Neuron (in vitro differentiated cells): ENCODE data around the gene CHRNA4.

Experiments used
- H2AFZ ChIP-seq: one replicate; pipeline ENCODE4 v1.6.1; 2013; ENCODE audit warnings: low read depth, mild to moderate bottlenecking, inconsistent platforms, low read length, moderate library complexity
- H3K27me3 ChIP-seq: one replicate; pipeline ENCODE4 v1.6.1; 2013; ENCODE audit warnings: low read length; ENCODE audit not compliant: insufficient read depth
- H3K36me3 ChIP-seq: one replicate; pipeline ENCODE4 v1.6.1; 2013; ENCODE audit warnings: low read length; ENCODE audit not compliant: insufficient read depth
- H3K4me1 ChIP-seq: one replicate; pipeline ENCODE4 v1.6.1; 2013; ENCODE audit warnings: low read length; ENCODE audit not compliant: insufficient read depth
- H3K4me3 ChIP-seq: 2 replicates; pipeline ENCODE4 v1.5.1; 2013; ENCODE audit warnings: mild to moderate bottlenecking, low read length, moderate library complexity
- H3K9me3 ChIP-seq: one replicate; pipeline ENCODE4 v1.6.1; 2013; ENCODE audit warnings: low read length

The CHRNA4 gene

DNA sequence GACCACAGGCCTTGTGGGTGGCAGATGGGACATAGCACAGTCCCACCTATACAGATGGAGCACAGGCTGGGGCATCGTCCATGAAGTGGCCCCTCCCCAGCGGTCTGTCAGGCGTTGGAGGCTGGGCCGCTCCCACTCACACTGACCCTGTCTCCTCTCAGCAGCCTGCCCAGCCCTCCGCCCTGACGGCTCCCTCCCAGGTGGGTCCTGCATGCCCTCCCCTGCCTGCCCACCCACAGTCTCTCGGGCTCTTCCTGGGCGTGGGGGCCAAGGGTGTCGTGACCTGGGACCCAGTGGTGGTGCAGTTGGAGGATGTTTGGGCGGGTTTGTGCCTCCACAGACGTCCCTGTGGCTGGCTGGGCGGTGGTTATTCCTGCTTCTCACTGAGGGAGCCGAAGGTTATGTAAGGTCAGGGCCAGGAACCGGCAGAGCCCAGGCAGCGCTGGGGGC lies 45.9 kb downstream of the CHRNA4 start:
- Histone ChIP-seq H3K36me3 (no peaks in the 10 kb centered on the region), H3K27me3 (peaks cover 16% of the 10 kb centered on the region), H2AFZ (no peak overlapping the region), H3K9me3 (no peaks in the 10 kb centered on the region), H3K4me3 (no peak overlapping the region), H3K4me1 (peaks cover 8% of the 10 kb centered on the region)

DNA sequence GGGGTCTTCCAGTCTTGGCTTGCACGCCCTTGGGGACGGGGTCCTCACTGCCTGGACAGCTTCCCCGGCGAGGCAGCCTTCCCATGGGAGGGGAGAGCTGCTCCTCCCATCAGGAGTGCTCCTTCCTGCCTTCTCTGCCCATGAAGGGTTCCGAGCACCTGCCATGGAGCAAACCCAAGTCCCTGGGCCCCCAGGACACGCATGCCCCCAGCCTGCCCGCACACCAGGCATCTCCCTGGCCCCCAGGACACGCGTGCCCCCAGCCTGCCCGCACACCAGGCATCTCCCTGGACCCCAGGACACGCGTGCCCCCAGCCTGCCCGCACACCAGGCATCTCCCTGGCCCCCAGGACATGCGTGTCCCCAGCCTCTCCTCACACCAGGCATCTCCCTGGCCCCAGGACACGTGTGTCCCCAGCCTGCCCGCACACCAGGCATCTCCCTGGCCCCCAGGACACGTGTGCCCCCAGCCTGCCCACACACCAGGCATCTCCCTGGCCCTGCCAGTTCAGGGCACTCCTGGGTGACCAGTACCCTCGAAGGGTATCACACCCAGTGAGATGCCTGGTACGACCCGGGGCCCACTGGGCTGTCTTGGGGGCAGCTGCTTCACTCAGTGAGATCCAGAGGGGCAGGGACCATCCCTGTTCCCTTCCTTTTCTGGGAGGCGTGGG lies 46.4 kb downstream of the CHRNA4 start:
- Histone ChIP-seq H3K9me3 (no peaks in the 10 kb centered on the region), H3K27me3 (peaks cover 15% of the 10 kb centered on the region), H3K36me3 (no peaks in the 10 kb centered on the region), H3K4me3 (no peak overlapping the region), H3K4me1 (peaks cover 14% of the 10 kb centered on the region), H2AFZ (no peak overlapping the region)

DNA sequence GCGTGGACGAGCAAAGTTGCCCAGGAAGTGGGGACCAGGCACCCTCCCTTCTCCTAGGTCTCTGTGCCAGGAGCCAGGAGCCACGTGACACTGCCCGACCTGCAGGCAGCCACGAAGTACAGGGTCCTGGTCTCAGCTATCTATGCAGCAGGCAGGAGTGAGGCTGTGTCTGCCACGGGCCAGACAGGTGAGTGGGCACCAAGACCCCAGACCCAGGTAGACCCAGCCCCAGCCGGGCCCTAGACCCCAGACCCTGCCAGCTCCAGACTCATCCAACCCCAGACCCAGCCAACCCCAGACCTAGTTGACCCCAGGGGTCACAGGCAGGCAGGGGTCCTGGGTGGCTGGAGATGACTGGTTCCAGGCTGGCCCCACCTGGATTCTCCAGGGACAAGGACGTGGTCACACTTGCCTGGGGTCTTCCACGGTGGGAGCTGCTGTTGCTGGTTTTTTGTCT lies 47.1 kb downstream of the CHRNA4 start:
- Histone ChIP-seq H3K4me1 (peaks cover 19% of the 10 kb centered on the region), H3K27me3 (peaks cover 15% of the 10 kb centered on the region), H2AFZ (no peak overlapping the region), H3K9me3 (no peaks in the 10 kb centered on the region), H3K4me3 (no peak overlapping the region), H3K36me3 (no peaks in the 10 kb centered on the region)

DNA sequence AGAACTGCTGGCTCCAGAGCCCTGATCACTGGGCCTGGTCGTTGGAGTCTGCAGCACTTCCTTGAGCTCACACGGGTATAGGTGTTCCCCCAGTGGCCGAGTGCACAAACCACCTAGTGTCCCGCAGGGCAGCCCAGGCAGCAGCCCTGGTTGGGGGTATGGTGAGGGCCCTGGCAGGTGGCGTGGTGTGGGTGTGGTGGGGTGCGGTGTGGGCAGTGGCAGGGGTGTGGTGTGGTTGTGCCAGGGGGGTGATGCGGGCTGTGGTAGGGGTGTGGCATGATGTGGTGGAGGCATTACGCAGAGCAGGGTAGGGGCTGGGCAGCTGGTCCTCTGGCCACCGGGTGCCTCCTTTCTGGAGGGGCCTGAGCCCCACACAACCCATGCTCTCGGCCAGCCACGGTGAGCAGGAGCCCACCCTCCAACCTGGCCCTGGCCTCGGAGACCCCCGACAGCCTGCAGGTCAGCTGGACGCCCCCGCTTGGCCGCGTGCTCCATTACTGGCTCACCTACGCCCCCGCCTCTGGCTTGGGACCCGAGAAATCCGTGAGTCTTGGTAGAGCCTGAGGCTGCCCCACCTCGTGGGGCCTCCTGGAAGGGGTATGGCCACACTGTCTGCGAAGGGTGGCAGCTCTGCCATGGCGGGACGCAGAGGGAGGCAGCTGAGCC lies 47.7 kb downstream of the CHRNA4 start:
- H3K36me3 ChIP-seq: no peaks in the 10 kb centered on the region
- H3K4me1 ChIP-seq: peaks cover 22% of the 10 kb centered on the region
- H3K27me3 ChIP-seq: peaks cover 17% of the 10 kb centered on the region
- no peaks in the 10 kb centered on the region for H3K9me3 ChIP-seq
- no peak overlapping the region for H2AFZ ChIP-seq
- H3K4me3 ChIP-seq: no peak overlapping the region

DNA sequence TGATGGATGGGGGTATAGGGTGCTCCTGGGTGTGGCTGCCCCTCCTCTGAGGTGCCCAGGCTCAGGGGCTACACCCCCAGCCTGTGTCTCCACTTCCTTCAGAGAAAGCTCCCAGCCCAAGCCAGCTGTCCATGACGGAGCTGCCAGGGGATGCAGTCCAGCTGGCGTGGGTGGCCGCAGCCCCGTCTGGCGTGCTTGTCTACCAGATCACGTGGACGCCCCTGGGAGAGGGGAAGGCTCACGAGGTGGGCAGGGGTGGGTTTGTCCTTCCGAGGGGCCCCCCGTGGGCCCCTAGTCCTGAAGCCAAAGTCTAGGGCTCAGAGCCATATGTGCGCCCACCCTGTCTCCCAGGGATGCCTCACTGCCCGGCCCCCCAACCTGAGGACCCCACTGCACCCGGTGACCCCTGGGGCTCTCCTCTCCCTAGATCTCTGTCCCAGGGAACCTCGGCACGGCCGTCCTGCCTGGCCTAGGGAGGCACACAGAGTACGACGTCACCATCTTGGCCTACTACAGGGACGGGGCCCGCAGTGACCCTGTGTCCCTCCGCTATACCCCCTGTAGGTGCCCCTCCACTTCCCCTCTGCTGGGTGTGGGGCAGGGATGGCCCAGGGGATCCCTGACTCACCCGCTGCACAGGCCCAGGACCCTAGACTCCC lies 48.3 kb downstream of the CHRNA4 start:
- H3K27me3 ChIP-seq: peaks cover 20% of the 10 kb centered on the region
- no peaks in the 10 kb centered on the region for H3K9me3 ChIP-seq
- peaks cover 22% of the 10 kb centered on the region for H3K4me1 ChIP-seq
- H3K4me3 ChIP-seq: no peak overlapping the region
- no peaks in the 10 kb centered on the region for H3K36me3 ChIP-seq
- H2AFZ ChIP-seq: no peak overlapping the region

DNA sequence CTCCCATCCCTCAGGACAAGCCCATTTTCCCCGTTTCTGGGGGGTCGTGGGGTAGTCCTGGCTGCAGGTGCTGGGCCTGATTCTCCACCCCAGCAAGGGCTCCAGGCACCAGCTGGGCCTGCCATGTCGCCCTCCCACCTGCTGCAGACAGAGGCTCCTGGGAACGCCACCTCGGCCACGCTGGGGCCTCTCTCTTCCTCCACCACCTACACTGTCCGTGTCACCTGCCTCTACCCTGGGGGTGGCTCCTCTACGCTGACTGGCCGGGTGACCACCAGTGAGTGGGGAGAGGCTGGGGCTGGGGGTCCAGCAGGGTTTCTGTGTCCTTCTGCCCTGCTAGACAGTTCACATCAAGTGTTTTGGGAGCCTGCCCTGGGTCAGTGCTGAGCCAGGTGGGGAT lies 48.9 kb downstream of the CHRNA4 start:
- Histone ChIP-seq H3K36me3 (no peaks in the 10 kb centered on the region), H3K27me3 (peaks cover 20% of the 10 kb centered on the region), H3K9me3 (no peaks in the 10 kb centered on the region), H3K4me3 (no peak overlapping the region), H2AFZ (no peak overlapping the region), H3K4me1 (peaks cover 22% of the 10 kb centered on the region)

DNA sequence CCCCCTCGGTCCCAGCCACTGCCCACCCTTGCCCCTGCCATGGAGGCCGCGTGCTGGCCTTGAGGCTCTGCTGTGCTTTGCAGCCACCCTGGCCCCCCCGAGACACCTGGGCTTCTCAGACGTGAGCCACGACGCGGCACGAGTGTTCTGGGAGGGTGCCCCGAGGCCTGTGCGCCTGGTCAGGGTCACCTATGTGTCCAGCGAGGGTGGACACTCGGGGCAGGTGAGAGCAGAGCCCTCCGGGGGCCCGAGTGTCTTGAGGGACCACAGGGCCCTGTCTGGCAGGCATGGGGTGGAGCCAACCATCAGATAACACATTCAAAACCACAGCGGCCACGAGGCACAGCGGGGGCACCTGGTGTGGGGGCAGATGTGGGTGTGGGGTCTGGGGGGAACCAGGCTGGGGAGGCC lies 49.3 kb downstream of the CHRNA4 start:
- H3K9me3 ChIP-seq: no peaks in the 10 kb centered on the region
- H2AFZ ChIP-seq: no peak overlapping the region
- peaks cover 20% of the 10 kb centered on the region for H3K27me3 ChIP-seq
- H3K4me1 ChIP-seq: peaks cover 22% of the 10 kb centered on the region
- H3K4me3 ChIP-seq: no peak overlapping the region
- H3K36me3 ChIP-seq: no peaks in the 10 kb centered on the region

DNA sequence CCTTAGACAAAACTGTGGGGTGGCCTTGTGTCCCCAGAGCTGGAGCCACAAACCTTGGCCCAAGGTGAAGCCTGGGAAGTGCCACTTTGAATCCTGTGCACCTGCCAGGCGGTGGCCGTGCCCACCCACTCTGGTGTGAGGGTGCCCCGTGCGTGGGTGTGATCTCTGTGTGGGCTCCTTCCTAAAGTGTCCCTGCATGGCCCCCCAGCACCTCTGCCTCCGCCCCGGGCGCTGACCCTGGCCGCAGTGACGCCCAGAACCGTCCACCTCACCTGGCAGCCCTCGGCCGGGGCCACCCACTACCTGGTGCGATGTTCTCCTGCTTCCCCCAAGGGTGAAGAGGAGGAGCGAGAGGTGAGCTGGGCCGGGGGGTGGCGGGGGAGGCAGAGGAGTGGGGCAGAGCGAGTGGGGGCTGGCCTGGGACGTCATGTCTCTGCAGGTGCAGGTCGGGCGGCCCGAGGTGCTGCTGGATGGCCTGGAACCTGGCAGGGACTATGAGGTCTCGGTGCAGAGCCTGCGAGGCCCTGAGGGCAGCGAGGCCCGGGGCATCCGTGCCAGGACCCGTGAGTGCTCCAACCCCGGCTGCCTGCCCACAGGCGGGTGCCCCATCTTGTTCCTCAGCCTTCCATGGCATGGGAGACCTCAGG lies 49.8 kb downstream of the CHRNA4 start:
- peaks cover 22% of the 10 kb centered on the region for H3K4me1 ChIP-seq
- no peaks in the 10 kb centered on the region for H3K9me3 ChIP-seq
- H3K4me3 ChIP-seq: no peak overlapping the region
- H3K27me3 ChIP-seq: peaks cover 17% of the 10 kb centered on the region
- no peak overlapping the region for H2AFZ ChIP-seq
- H3K36me3 ChIP-seq: no peaks in the 10 kb centered on the region

DNA sequence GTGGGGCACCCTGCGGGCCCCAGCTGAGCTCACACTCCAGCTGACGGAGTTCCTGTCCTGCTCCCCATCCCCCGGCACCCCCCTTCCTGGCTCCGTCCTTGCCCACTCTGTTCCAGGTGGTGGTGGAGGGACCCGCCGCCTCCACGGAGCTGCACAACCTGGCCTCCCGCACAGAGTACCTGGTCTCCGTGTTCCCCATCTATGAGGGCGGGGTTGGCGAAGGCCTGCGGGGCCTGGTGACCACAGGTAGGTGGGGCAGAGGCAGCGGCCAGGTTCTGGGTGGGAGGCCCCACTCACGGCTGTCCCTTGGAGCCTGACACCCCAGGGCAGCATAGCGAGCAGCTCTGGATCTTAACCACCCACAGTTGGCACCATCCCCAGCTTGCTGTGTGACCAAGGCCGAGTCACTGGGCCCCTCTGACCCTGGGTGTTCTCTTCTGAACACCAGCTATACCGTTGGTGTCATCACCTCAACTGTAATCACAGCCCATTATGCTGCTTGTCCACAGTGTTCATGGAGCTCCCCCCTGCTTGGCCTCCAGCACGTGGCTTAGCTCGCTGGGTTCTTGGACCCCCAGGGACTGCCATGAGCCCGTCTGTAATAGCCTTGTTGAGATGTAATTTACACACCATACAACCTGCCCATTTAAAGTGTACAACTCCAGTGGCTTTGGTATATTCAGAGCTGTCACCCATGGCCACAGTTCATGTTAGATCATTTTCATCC lies 50.7 kb downstream of the CHRNA4 start:
- Histone ChIP-seq H2AFZ (no peak overlapping the region), H3K36me3 (no peaks in the 10 kb centered on the region), H3K4me3 (no peak overlapping the region), H3K4me1 (peaks cover 22% of the 10 kb centered on the region), H3K9me3 (no peaks in the 10 kb centered on the region), H3K27me3 (peaks cover 17% of the 10 kb centered on the region)

DNA sequence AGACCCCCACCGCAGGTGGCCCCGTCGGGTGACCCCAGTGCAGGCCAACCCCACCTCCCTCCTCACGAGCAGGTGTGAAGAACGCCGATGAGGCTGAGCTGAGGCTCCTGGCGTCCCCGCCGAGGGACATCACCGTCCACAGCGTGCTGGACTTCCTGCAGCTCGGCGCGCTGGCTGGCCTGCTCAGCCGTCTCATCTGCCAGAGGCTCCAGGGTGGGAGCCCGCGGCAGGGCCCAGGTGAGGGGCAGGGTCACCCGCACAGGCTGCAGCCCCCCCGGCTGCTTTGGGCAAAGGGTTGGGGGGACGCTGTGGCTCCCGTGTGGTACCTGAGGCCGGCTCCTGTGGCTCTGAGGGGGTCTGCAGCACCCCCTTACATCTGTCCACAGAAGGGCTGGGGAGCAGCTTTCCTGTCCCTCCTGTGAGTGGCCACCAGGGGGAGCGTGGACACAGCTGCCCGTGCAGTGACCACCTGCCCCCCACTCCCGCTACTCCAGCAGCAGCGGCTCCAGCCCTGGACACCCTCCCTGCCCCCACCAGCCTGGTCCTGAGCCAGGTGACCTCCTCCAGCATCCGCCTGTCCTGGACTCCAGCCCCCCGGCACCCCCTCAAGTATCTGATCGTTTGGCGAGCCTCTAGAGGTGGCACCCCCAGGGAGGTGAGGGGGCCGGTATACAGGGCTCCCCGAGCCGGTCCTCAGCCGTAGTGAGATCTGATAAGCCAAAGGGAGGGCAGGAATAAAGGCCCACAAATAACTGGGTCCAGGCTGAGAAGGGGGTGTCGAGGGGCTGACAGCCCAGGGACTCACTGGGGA lies 51.7 kb downstream of the CHRNA4 start:
- Histone ChIP-seq H2AFZ (no peak overlapping the region), H3K4me3 (no peak overlapping the region)

DNA sequence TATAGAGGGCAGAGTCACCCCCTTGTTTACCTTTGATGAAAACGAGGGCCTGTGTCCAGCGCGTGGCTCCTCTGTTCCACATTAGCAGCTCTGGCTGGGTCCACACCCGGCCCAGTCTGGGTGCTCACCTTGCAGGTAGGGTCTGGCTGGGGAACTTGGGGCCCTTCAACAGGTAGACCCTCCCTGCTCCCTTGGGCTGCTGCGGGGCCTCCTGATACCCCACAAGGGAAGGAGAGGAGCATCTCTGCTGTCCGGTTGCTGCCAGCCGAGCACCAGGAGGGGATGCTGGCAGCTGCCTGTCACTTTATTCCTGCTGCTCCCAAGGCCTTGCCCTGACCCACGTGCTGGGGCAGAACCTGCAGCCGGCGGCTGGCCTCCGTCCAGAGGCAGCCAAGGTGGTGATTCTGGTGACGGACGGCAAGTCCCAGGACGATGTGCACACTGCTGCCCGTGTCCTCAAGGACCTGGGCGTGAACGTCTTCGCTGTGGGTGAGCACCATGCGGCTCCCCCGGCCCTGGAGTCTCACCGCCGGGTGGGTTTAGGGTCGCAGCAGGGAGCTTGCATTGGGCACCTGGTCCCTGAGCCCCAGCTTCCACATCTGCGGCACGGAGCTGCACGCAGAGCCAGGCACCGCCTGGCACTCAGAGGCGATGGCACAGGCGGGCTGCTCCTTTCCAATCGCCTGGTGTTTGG lies 52.8 kb downstream of the CHRNA4 start:
- no peak overlapping the region for H2AFZ ChIP-seq
- no peak overlapping the region for H3K4me3 ChIP-seq
- H3K36me3 ChIP-seq: no peaks in the 10 kb centered on the region
- no peaks in the 10 kb centered on the region for H3K9me3 ChIP-seq
- peaks cover 22% of the 10 kb centered on the region for H3K4me1 ChIP-seq
- peaks cover 16% of the 10 kb centered on the region for H3K27me3 ChIP-seq

More for the DNA sequence above, 51.7 kb downstream of the CHRNA4 start:
- Histone ChIP-seq H3K36me3 (no peaks in the 10 kb centered on the region), H3K27me3 (peaks cover 17% of the 10 kb centered on the region), H3K4me1 (peaks cover 22% of the 10 kb centered on the region), H3K9me3 (no peaks in the 10 kb centered on the region)
